Measurements from ENCODE around the gene HPN.

HPN gene

GRCh38 chr19:35077411-35078223, 36.1 kb downstream of the HPN start:
- no peaks in the 10 kb centered on the region for H3K9me3 ChIP-seq (replicated peaks in 1 of 11)
- H3K9ac ChIP-seq = no peak overlapping the region
- H3K4me1 ChIP-seq = peaks cover 0 to 100% (median 62%) of the 10 kb centered on the region in 10 experiments; a peak in 18 of 20 replicates
- H3K27me3 ChIP-seq = peaks cover 0 to 43% (median 0%) of the 10 kb centered on the region in 11 experiments; a peak in 8 of 22 replicates
- H3K4me3 ChIP-seq = no peak overlapping the region
- H3K4me2 ChIP-seq = peak overlapping the region in 8 of 11 experiments; percentile 56 to 98 (median 89); a peak in 16 of 22 replicates
- no peak overlapping the region for H3K27ac ChIP-seq
- no peaks in the 10 kb centered on the region for H4K20me1 ChIP-seq
- TF ChIP-seq Cebpa-rat (IDR thresholded peaks at IDR 0.05) = no peak
- H3K36me3 ChIP-seq = no peaks in the 10 kb centered on the region

- Histone ChIP-seq H3K9me3 (replicated peaks in 1 of 11) (no peaks in the 10 kb centered on the region), H3K9ac (0 out of 22 replicates have a peak overlapping the region, but pooled peaks of 1 of the 11 experiments have one; percentile 3), H3K4me2 (peak overlapping the region in 4 of 11 experiments; percentile 38 to 96 (median 74); a peak in 7 of 22 replicates), H3K27me3 (peaks cover 0 to 25% (median 0%) of the 10 kb centered on the region in 11 experiments; a peak in 8 of 22 replicates), H3K4me3 (no peak overlapping the region), H3K4me1 (peaks cover 0 to 100% (median 65%) of the 10 kb centered on the region in 10 experiments; a peak in 18 of 20 replicates), H4K20me1 (no peaks in the 10 kb centered on the region), H3K36me3 (no peaks in the 10 kb centered on the region), H3K27ac (no peak overlapping the region)
- no peak for TF ChIP-seq Cebpa-rat (IDR thresholded peaks at IDR 0.05)
Observed at GRCh38 chr19:35079826-35080225, 38.3 kb downstream of the HPN start.

- peaks cover 0 to 100% (median 64%) of the 10 kb centered on the region in 10 experiments; a peak in 18 of 20 replicates for H3K4me1 ChIP-seq
- H3K4me3 ChIP-seq = no peak overlapping the region
- no peak overlapping the region for H3K27ac ChIP-seq
- no peak for TF ChIP-seq Cebpa-rat (IDR thresholded peaks at IDR 0.05)
- no peak overlapping the region for H3K9ac ChIP-seq
- H3K27me3 ChIP-seq = peaks cover 0 to 16% (median 0%) of the 10 kb centered on the region in 11 experiments; a peak in 6 of 22 replicates
- no peaks in the 10 kb centered on the region for H3K9me3 ChIP-seq (replicated peaks in 1 of 11)
- H4K20me1 ChIP-seq = no peaks in the 10 kb centered on the region
- H3K36me3 ChIP-seq = no peaks in the 10 kb centered on the region
- peak overlapping the region in 8 of 11 experiments; percentile 1 to 96 (median 32); a peak in 10 of 22 replicates for H3K4me2 ChIP-seq
Observed at GRCh38 chr19:35080613-35081170, 39.2 kb downstream of the HPN start.

GRCh38 chr19:35081201-35081600, 39.7 kb downstream of the HPN start:
- TF ChIP-seq Cebpa-rat (IDR thresholded peaks at IDR 0.05) = no peak
- no peaks in the 10 kb centered on the region for H3K36me3 ChIP-seq

GRCh38 chr19:35083691-35084508, 42.4 kb downstream of the HPN start:
- no peak for TF ChIP-seq Cebpa-rat (IDR thresholded peaks at IDR 0.05)
- H3K4me3 ChIP-seq = no peak overlapping the region
- peak overlapping the region in 3 of 11 experiments; percentile 14 to 39 (median 15); a peak in 4 of 22 replicates for H3K27ac ChIP-seq
- H3K27me3 ChIP-seq = peaks cover 0 to 12% (median 0%) of the 10 kb centered on the region in 11 experiments; a peak in 4 of 22 replicates
- H3K9ac ChIP-seq = peak overlapping the region in 4 of 11 experiments; percentile 30 to 52 (median 44); a peak in 4 of 22 replicates
- no peaks in the 10 kb centered on the region for H4K20me1 ChIP-seq
- peak overlapping the region in 10 of 11 experiments; percentile 23 to 94 (median 69); a peak in 18 of 22 replicates for H3K4me2 ChIP-seq
- peaks cover 8 to 100% (median 70%) of the 10 kb centered on the region in 10 experiments for H3K4me1 ChIP-seq
- no peaks in the 10 kb centered on the region for H3K36me3 ChIP-seq
- no peaks in the 10 kb centered on the region for H3K9me3 ChIP-seq (replicated peaks in 1 of 11)

More at GRCh38 chr19:35081201-35081600, 39.7 kb downstream of the HPN start:
- H3K27ac ChIP-seq = no peak overlapping the region
- no peaks in the 10 kb centered on the region for H3K9me3 ChIP-seq (replicated peaks in 1 of 11)
- no peak overlapping the region for H3K4me3 ChIP-seq
- peak overlapping the region in 7 of 11 experiments; percentile 1 to 96 (median 38); a peak in 10 of 22 replicates for H3K4me2 ChIP-seq
- peaks cover 0 to 15% (median 0%) of the 10 kb centered on the region in 11 experiments; a peak in 4 of 22 replicates for H3K27me3 ChIP-seq
- H4K20me1 ChIP-seq = no peaks in the 10 kb centered on the region
- H3K9ac ChIP-seq = no peak overlapping the region
- peaks cover 0 to 100% (median 64%) of the 10 kb centered on the region in 10 experiments; a peak in 18 of 20 replicates for H3K4me1 ChIP-seq

- TF ChIP-seq Cebpa-rat (IDR thresholded peaks at IDR 0.05) = no peak
- Histone ChIP-seq H4K20me1 (no peaks in the 10 kb centered on the region), H3K9ac (no peak overlapping the region; a peak in 1 of 22 replicates), H3K9me3 (replicated peaks in 1 of 11) (no peaks in the 10 kb centered on the region), H3K27ac (peak overlapping the region in 2 of 11 experiments; percentile 14 to 39; a peak in 1 of 22 replicates), H3K36me3 (no peaks in the 10 kb centered on the region), H3K4me1 (peaks cover 8 to 100% (median 74%) of the 10 kb centered on the region in 10 experiments), H3K27me3 (peaks cover 0 to 12% (median 0%) of the 10 kb centered on the region in 11 experiments; a peak in 4 of 22 replicates), H3K4me2 (peak overlapping the region in 9 of 11 experiments; percentile 40 to 94 (median 69); a peak in 17 of 22 replicates), H3K4me3 (no peak overlapping the region)
Observed at GRCh38 chr19:35084509-35084762, 42.9 kb downstream of the HPN start.

- peak overlapping the region in 5 of 11 experiments; percentile 9 to 67 (median 53); a peak in 8 of 22 replicates for H3K27ac ChIP-seq
- no peaks in the 10 kb centered on the region for H4K20me1 ChIP-seq
- peak overlapping the region in 3 of 11 experiments; percentile 6 to 59 (median 58); a peak in 6 of 22 replicates for H3K9ac ChIP-seq
- H3K4me3 ChIP-seq = 0 out of 20 replicates have a peak overlapping the region, but pooled peaks of 1 of the 10 experiments have one; percentile 9
- no peaks in the 10 kb centered on the region for H3K9me3 ChIP-seq (replicated peaks in 1 of 11)
- H3K4me1 ChIP-seq = peaks cover 12 to 100% (median 76%) of the 10 kb centered on the region in 10 experiments
- H3K4me2 ChIP-seq = peak overlapping the region in 10 of 11 experiments; percentile 4 to 94 (median 69); a peak in 20 of 22 replicates
- H3K27me3 ChIP-seq = peaks cover 0 to 12% (median 0%) of the 10 kb centered on the region in 11 experiments; a peak in 4 of 22 replicates
- TF ChIP-seq Cebpa-rat (IDR thresholded peaks at IDR 0.05) = no peak
- no peaks in the 10 kb centered on the region for H3K36me3 ChIP-seq
Observed at GRCh38 chr19:35085947-35086346, 44.4 kb downstream of the HPN start.

GRCh38 chr19:35086455-35086854, 44.9 kb downstream of the HPN start:
- Histone ChIP-seq H4K20me1 (no peaks in the 10 kb centered on the region), H3K9me3 (replicated peaks in 1 of 11) (no peaks in the 10 kb centered on the region), H3K4me2 (peak overlapping the region in 10 of 11 experiments; percentile 4 to 94 (median 69); a peak in 18 of 22 replicates), H3K27me3 (peaks cover 0 to 12% (median 0%) of the 10 kb centered on the region in 11 experiments; a peak in 4 of 22 replicates), H3K9ac (peak overlapping the region in 1 of 11 experiments; percentile 59; a peak in 2 of 22 replicates), H3K27ac (peak overlapping the region in 4 of 11 experiments; percentile 2 to 67 (median 31); a peak in 3 of 22 replicates), H3K4me3 (no peak overlapping the region), H3K36me3 (no peaks in the 10 kb centered on the region), H3K4me1 (peaks cover 12 to 100% (median 77%) of the 10 kb centered on the region in 10 experiments)
- TF ChIP-seq Cebpa-rat (IDR thresholded peaks at IDR 0.05) = no peak

Data from BLaER1 treated with 17β-estradiol and CSF1 and Interleukin-3, amounts not matched to agents 10 nM and 100 nM (cell line).